K562 (cell line): Measurements from ENCODE around the gene EEF2K. TPM values are rescaled to one million over a fixed set of nuclear protein-coding genes. Genes with fewer than 3 reads are reported as not detected.

Source experiments
- CBFA2T3 ChIP-seq: fragments of 450-650 bp; IDR thresholded peaks from 2 replicates; pipeline ENCODE4 v1.6.1; 2017
- ELF4 ChIP-seq: fragments of 450-650 bp; formaldehyde crosslinking; IDR thresholded peaks from 2 replicates; pipeline ENCODE4 v1.4.0; 2022; ENCODE audit warnings: missing genetic modification characterization
- FOXA3 ChIP-seq, 2 experiments: fragments of 450-650 bp in 1 of 2; sonication (generic) in 1 of 2; formaldehyde crosslinking; IDR thresholded peaks in 1 of 2; conservative IDR thresholded peaks in 1 of 2; 2 replicates each; pipeline versions ENCODE4 v1.4.0 to v1.8.0; 2020 to 2022; ENCODE audit warnings: mild to moderate bottlenecking in 2 of 2, missing genetic modification reagents in 1 of 2
- FOXJ2 ChIP-seq: fragments of 200-800 bp; sonication (Bioruptor generic); IDR thresholded peaks from 2 replicates; pipeline ENCODE4 v1.6.1; 2016; ENCODE audit warnings: missing genetic modification characterization, missing compliant biosample characterization
- KLF6 ChIP-seq: fragments of 250-450 bp; sonication (Bioruptor Pico); IDR thresholded peaks from 2 replicates; pipeline ENCODE4 v1.4.0; 2020; ENCODE audit warnings: mild to moderate bottlenecking, moderate library complexity, borderline replicate concordance
- MAFG ChIP-seq: fragments of 450-650 bp; conservative IDR thresholded peaks from 2 replicates; pipeline ENCODE4 v1.6.1; 2016; ENCODE audit warnings: missing genetic modification characterization, missing compliant biosample characterization
- MTA1 ChIP-seq: fragments of 450-650 bp; IDR thresholded peaks from 2 replicates; pipeline ENCODE4 v1.6.1; 2017; ENCODE audit warnings: borderline replicate concordance
- NBN ChIP-seq: fragments of 450-650 bp; IDR thresholded peaks from 2 replicates; pipeline ENCODE4 v1.6.1; 2016; ENCODE audit warnings: low read depth, mild to moderate bottlenecking
- NCOA1 ChIP-seq: fragments of 450-650 bp; IDR thresholded peaks from 2 replicates; pipeline ENCODE4 v1.6.1; 2016; ENCODE audit warnings: low read depth
- NFATC3 ChIP-seq: fragments of 450-650 bp; IDR thresholded peaks from 2 replicates; pipeline ENCODE4 v1.6.1; 2017; ENCODE audit warnings: mild to moderate bottlenecking
- NFIC ChIP-seq: fragments of 450-650 bp; IDR thresholded peaks from 2 replicates; pipeline ENCODE4 v1.6.1; 2017; ENCODE audit warnings: mild to moderate bottlenecking, inconsistent platforms
- NR2F6 ChIP-seq: fragments of 450-650 bp; formaldehyde crosslinking; IDR thresholded peaks from 2 replicates; pipeline ENCODE4 v1.4.0; 2020; ENCODE audit warnings: mild to moderate bottlenecking
- OTX1 ChIP-seq: fragments of 450-650 bp; formaldehyde crosslinking; IDR thresholded peaks from 2 replicates; pipeline ENCODE4 v1.4.0; 2022; ENCODE audit warnings: mild to moderate bottlenecking
- POLR2AphosphoS5 ChIP-seq: IDR thresholded peaks from 2 replicates; pipeline ENCODE4 v1.6.1; 2011; ENCODE audit warnings: mild to moderate bottlenecking, low read depth, low read length, moderate library complexity; ENCODE audit not compliant: control insufficient read depth, insufficient read depth
- RFX7 ChIP-seq: fragments of 250-450 bp; sonication (Bioruptor Pico); IDR thresholded peaks from 2 replicates; pipeline ENCODE4 v1.5.1; 2021; ENCODE audit warnings: mild to moderate bottlenecking
- SIN3B ChIP-seq: fragments of 450-650 bp; IDR thresholded peaks from 2 replicates; pipeline ENCODE4 v1.6.1; 2017; ENCODE audit warnings: low read depth, mild to moderate bottlenecking, moderate library complexity
- SMAD3 ChIP-seq: fragments of 450-650 bp; formaldehyde crosslinking; conservative IDR thresholded peaks from 2 replicates; pipeline ENCODE4 v1.4.0; 2020; ENCODE audit warnings: mild to moderate bottlenecking
- SUPT5H ChIP-seq: fragments of 450-650 bp; IDR thresholded peaks from 2 replicates; pipeline ENCODE4 v1.6.1; 2016
- TAL1 ChIP-seq: fragments of 450-650 bp; IDR thresholded peaks from 2 replicates; pipeline ENCODE4 v1.6.1; 2016; ENCODE audit warnings: mild to moderate bottlenecking
- ZNF24 ChIP-seq: fragments of 450-650 bp; IDR thresholded peaks from 2 replicates; pipeline ENCODE4 v1.6.1; 2016
- polyA plus RNA-seq, 8 experiments: library from polyadenylated mRNA; depleted of rRNA in 4 of 8; stranded (reverse) in 5 of 8; unstranded in 3 of 8; fragments of >200 nt; fragmentation: Nextera tagmentation in 2 of 8; fragmentation: Illumina TruSeq in 1 of 8; extraction: Ambion mirVana in 2 of 8; extraction: Trizol in 1 of 8; gene quantifications; 2 replicates each; pipeline versions ENCODE4 v1.2.1 to v1.2.3, GENCODE V29; 2011 to 2014; ENCODE audit warnings: inconsistent platforms in 1 of 8, missing spikeins in 1 of 8
- total RNA-seq, 7 experiments: library from RNA; depleted of rRNA in 6 of 7; stranded (reverse); fragments of >200 nt in 6 of 7; fragmentation: Illumina TruSeq in 2 of 7; extraction: Trizol in 2 of 7; gene quantifications; 2 replicates each; pipeline versions ENCODE4 v1.2.1 to v1.2.3, GENCODE V29; 2011 to 2021; ENCODE audit warnings: low replicate concordance in 1 of 7
- TF ChIP-seq, protein P1 (sequence below): fragments of 450-650 bp; IDR thresholded peaks from 2 replicates; pipeline ENCODE4 v1.6.1; 2017; ENCODE audit warnings: antibody characterized with exemption, mild to moderate bottlenecking
- TF ChIP-seq, protein P2 (sequence below): sonication (generic); IDR thresholded peaks from 2 replicates; pipeline ENCODE4 v1.6.1; 2016
- TF ChIP-seq, protein P3 (sequence below): fragments of 450-650 bp; IDR thresholded peaks from 2 replicates; pipeline ENCODE4 v1.6.1; 2016

The EEF2K gene
- total and polyA plus RNA-seq, 9 of the 15 experiments (the other 6 are each of a cell fraction or from before 2014, with no cell fraction given) = 3.0 to 35.2 (median 12.2) TPM

DNA sequence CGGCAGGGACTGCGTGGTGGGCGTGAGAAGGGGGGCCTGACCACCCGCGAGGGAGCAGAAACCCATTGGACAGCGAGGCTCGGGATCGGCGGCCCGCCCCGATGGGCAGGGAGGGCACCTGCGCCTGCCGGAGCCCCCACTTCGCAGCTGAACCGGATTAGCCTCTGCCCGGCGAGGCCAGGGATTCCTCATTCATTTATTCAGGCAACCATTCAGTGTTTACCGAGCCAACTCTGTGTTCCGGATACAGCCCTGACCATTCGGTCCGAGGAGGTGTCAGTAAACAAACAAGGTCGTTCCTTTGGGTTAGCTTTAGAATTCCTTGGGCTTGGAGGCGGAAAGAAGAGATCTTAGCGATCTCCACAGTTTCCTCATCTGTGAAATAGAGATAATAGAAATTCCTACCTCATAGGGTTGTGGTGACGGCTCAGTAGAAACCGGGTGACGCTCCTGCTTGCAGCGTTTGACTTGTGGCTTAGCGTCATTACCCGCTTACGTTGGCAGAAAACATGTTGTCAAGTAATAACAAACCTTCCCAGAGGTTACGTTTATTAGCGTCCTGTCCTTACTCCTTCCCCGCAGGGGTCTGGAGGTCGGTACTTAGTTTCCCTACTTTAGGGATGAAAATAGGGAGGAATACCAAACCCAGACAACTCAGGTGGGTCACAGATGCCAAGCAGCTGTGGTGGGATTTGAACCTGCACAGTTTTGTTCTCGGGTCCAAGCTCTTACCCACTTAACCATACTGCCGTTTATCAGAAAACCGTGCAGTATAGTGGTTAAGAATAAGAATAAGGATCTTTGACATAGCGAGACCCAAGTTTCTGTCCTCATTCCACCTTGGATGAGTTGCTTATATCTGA, 92.0 kb downstream of the EEF2K start (continued):
- TF ChIP-seq, protein P1, sequence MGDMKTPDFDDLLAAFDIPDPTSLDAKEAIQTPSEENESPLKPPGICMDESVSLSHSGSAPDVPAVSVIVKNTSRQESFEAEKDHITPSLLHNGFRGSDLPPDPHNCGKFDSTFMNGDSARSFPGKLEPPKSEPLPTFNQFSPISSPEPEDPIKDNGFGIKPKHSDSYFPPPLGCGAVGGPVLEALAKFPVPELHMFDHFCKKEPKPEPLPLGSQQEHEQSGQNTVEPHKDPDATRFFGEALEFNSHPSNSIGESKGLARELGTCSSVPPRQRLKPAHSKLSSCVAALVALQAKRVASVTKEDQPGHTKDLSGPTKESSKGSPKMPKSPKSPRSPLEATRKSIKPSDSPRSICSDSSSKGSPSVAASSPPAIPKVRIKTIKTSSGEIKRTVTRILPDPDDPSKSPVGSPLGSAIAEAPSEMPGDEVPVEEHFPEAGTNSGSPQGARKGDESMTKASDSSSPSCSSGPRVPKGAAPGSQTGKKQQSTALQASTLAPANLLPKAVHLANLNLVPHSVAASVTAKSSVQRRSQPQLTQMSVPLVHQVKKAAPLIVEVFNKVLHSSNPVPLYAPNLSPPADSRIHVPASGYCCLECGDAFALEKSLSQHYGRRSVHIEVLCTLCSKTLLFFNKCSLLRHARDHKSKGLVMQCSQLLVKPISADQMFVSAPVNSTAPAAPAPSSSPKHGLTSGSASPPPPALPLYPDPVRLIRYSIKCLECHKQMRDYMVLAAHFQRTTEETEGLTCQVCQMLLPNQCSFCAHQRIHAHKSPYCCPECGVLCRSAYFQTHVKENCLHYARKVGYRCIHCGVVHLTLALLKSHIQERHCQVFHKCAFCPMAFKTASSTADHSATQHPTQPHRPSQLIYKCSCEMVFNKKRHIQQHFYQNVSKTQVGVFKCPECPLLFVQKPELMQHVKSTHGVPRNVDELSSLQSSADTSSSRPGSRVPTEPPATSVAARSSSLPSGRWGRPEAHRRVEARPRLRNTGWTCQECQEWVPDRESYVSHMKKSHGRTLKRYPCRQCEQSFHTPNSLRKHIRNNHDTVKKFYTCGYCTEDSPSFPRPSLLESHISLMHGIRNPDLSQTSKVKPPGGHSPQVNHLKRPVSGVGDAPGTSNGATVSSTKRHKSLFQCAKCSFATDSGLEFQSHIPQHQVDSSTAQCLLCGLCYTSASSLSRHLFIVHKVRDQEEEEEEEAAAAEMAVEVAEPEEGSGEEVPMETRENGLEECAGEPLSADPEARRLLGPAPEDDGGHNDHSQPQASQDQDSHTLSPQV = peak; percentile 78; the same call in 1 of the 2 replicates
- peak; percentile 83 for TF ChIP-seq SMAD3 (CRISPR knock-in tag)
- peak; percentile 33; the same call in 1 of the 2 replicates for TF ChIP-seq CBFA2T3
- TF ChIP-seq SUPT5H = peak; percentile 72
- peak; percentile 87 for TF ChIP-seq FOXJ2 (tag)
- peak; percentile 70; the same call in 1 of the 2 replicates for TF ChIP-seq NFATC3
- TF ChIP-seq NR2F6 (CRISPR knock-in tag) = 0 out of 2 replicates have a peak, but pooled peaks have one; percentile 8
- no peak for TF ChIP-seq RFX7 (CRISPR knock-in tag)
- TF ChIP-seq TAL1 = 0 out of 2 replicates have a peak, but pooled peaks have one; percentile 6
- peak; percentile 74; a peak in 2 of 4 replicates for TF ChIP-seq FOXA3 (CRISPR knock-in tag; conservative IDR thresholded peaks at IDR 0.05 in 1 of 2, IDR thresholded peaks at IDR 0.05 in 1 of 2)
- no peak for TF ChIP-seq MAFG
- TF ChIP-seq MTA1 = peak; percentile 68; the same call in 1 of the 2 replicates
- peak; percentile 71 for TF ChIP-seq NFIC
- TF ChIP-seq ZNF24 = peak; percentile 91
- TF ChIP-seq OTX1 = peak; percentile 71
- TF ChIP-seq SIN3B = no peak
- peak; percentile 85 for TF ChIP-seq POLR2AphosphoS5
- TF ChIP-seq NCOA1 = peak; percentile 94
- TF ChIP-seq, protein P2, sequence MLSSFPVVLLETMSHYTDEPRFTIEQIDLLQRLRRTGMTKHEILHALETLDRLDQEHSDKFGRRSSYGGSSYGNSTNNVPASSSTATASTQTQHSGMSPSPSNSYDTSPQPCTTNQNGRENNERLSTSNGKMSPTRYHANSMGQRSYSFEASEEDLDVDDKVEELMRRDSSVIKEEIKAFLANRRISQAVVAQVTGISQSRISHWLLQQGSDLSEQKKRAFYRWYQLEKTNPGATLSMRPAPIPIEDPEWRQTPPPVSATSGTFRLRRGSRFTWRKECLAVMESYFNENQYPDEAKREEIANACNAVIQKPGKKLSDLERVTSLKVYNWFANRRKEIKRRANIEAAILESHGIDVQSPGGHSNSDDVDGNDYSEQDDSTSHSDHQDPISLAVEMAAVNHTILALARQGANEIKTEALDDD = peak; percentile 51
- TF ChIP-seq NBN = peak; percentile 52
- TF ChIP-seq, protein P3, sequence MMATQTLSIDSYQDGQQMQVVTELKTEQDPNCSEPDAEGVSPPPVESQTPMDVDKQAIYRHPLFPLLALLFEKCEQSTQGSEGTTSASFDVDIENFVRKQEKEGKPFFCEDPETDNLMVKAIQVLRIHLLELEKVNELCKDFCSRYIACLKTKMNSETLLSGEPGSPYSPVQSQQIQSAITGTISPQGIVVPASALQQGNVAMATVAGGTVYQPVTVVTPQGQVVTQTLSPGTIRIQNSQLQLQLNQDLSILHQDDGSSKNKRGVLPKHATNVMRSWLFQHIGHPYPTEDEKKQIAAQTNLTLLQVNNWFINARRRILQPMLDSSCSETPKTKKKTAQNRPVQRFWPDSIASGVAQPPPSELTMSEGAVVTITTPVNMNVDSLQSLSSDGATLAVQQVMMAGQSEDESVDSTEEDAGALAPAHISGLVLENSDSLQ = no peak
- peak; percentile 75 for TF ChIP-seq ELF4 (CRISPR knock-in tag)
- TF ChIP-seq KLF6 (CRISPR knock-in tag) = peak; percentile 8; the same call in 1 of the 2 replicates
